PC-9 (cell line): ENCODE data around the gene SGPL1. TPM values are rescaled to one million over a fixed set of nuclear protein-coding genes. Genes with fewer than 3 reads are reported as not detected.

ENCODE experiments used
- BruUV-seq: library from RNA; stranded (reverse); fragments of 400-500 nt; replicated peaks from 2 replicates; lab custom pipeline; 2021; lab: Mats Ljungman, UMichigan
- CTCF ChIA-PET: fragments of 300-600 bp; sonication (Branson Sonifier 250); formaldehyde crosslinking; loops from one replicate; lab custom pipeline; 2022; ENCODE audit warnings: antibody characterized with exemption; lab: Charles Lee
- POLR2A ChIA-PET: fragments of 300-600 bp; sonication (Branson Sonifier 250); formaldehyde crosslinking; loops from one replicate; lab custom pipeline; 2022; ENCODE audit warnings: antibody characterized with exemption; ENCODE audit not compliant: unreplicated experiment; lab: Charles Lee
- DNase-seq, 2 experiments: peaks; one replicate each; pipeline versions ENCODE4 v3.0.0 to v3.0.0-alpha.2; 2015 to 2022; ENCODE audit warnings: mixed read lengths in 1 of 2
- H2AFZ ChIP-seq: fragments of 200-600 bp; sonication (generic); 2 replicates; pipeline ENCODE4 v1.8.1; 2017; ENCODE audit warnings: antibody characterized with exemption
- H3F3A ChIP-seq: fragments of 200-600 bp; sonication (generic); 2 replicates; pipeline ENCODE4 v1.8.1; 2017; ENCODE audit warnings: antibody characterized with exemption, mild to moderate bottlenecking, low read depth; ENCODE audit not compliant: insufficient read depth
- H3K27ac ChIP-seq: fragments of 200-600 bp; sonication (generic); 2 replicates; pipeline ENCODE4 v1.6.1; 2016; ENCODE audit warnings: mixed run types
- H3K27me3 ChIP-seq: fragments of 200-600 bp; sonication (generic); 2 replicates; pipeline ENCODE4 v1.6.1; 2016; ENCODE audit warnings: low read depth, mixed run types; ENCODE audit not compliant: insufficient read depth
- H3K36me3 ChIP-seq: fragments of 200-600 bp; sonication (generic); 2 replicates; pipeline ENCODE4 v1.6.1; 2016; ENCODE audit warnings: low read depth, mixed run types
- H3K4me1 ChIP-seq: fragments of 200-600 bp; sonication (generic); replicated peaks from 2 replicates; pipeline ENCODE4 v1.6.1; 2016; ENCODE audit warnings: mixed run types; ENCODE audit not compliant: insufficient read depth
- H3K4me2 ChIP-seq: fragments of 200-600 bp; sonication (generic); 2 replicates; pipeline ENCODE4 v1.6.1; 2017; ENCODE audit warnings: mixed run types
- H3K4me3 ChIP-seq: fragments of 200-600 bp; sonication (generic); 2 replicates; pipeline ENCODE4 v1.6.1; 2016; ENCODE audit warnings: mixed run types
- H3K79me2 ChIP-seq: fragments of 200-600 bp; sonication (generic); 2 replicates; pipeline ENCODE4 v1.6.1; 2017; ENCODE audit warnings: low read depth, mixed run types
- H3K9me2 ChIP-seq: fragments of 200-600 bp; sonication (generic); 2 replicates; pipeline ENCODE4 v1.8.1; 2017; ENCODE audit warnings: mild to moderate bottlenecking; ENCODE audit not compliant: insufficient read depth
- H3K9me3 ChIP-seq: fragments of 200-600 bp; sonication (generic); 2 replicates; pipeline ENCODE4 v1.8.1; 2016; ENCODE audit warnings: low read depth; ENCODE audit not compliant: insufficient read depth
- H4K20me1 ChIP-seq: fragments of 200-600 bp; sonication (generic); 2 replicates; pipeline ENCODE4 v1.8.1; 2017; ENCODE audit not compliant: insufficient read depth
- EZH2 ChIP-seq: fragments of 200-600 bp; sonication (generic); IDR thresholded peaks from 2 replicates; pipeline ENCODE4 v1.8.0; 2017; ENCODE audit warnings: antibody characterized with exemption, low read depth
- intact Hi-C: fragments of 100-400 bp; cut with micrococcal nuclease; formaldehyde crosslinking; loops from one replicate; pipeline ENCODE4 v1.10.0; 2022; ENCODE audit not compliant: unreplicated experiment
- total RNA-seq: library from RNA; stranded (reverse); gene quantifications from 2 replicates; pipeline ENCODE4 v1.2.3, GENCODE V29; 2021
- TF ChIP-seq, protein P1 (sequence below): fragments of 200-600 bp; sonication (generic); conservative IDR thresholded peaks from 2 replicates; pipeline ENCODE4 v1.6.1; 2017; ENCODE audit warnings: mixed run types, antibody characterized with exemption, mild to moderate bottlenecking, moderate library complexity

Gene SGPL1
- total RNA-seq, 1 experiment from 2014 or later = 96.9 TPM

DNA sequence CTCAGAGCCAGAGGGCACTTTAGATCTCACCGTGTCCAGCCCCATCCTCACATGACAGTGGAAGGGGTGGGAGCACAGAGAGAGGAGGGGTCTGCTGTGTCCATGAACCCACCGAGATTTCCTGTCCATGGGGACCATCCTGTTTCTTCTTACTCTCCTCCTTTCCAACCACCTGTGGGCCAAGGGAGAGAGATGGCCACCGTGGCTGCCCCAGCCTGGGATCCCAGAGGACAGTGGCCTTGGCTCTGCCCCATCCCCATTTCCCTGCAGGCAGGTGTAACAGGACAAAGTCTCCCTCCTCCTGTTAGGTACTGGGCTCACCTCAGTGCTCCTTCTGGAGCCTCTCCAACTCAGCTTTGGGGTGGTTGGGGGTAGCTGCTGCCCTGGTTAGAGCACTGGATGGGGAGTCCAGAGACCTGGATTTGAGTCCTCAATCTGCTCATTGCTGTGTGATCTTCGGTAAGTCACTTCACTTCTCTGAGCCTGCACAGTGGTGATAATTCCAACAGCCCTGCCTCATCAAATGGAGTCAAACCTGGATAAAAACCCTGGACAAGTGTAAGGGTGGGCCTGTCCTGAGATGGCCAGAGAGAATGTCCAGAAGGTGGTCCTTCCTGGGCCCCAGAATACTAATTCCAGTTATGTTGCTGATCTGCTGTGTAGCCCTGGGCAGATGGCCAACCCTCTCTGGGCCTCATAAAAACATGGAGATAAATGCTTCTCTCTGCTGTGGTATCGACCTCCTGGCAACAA, 90.5 kb downstream of the SGPL1 start:
- CTCF ChIA-PET = interaction anchor here (1.5 kb wide), 1 partner anchor 302 kb away, joined by 4 read pairs; no protein-coding TSS in a partner anchor
- BruUV-seq = no TSS peak

DNA sequence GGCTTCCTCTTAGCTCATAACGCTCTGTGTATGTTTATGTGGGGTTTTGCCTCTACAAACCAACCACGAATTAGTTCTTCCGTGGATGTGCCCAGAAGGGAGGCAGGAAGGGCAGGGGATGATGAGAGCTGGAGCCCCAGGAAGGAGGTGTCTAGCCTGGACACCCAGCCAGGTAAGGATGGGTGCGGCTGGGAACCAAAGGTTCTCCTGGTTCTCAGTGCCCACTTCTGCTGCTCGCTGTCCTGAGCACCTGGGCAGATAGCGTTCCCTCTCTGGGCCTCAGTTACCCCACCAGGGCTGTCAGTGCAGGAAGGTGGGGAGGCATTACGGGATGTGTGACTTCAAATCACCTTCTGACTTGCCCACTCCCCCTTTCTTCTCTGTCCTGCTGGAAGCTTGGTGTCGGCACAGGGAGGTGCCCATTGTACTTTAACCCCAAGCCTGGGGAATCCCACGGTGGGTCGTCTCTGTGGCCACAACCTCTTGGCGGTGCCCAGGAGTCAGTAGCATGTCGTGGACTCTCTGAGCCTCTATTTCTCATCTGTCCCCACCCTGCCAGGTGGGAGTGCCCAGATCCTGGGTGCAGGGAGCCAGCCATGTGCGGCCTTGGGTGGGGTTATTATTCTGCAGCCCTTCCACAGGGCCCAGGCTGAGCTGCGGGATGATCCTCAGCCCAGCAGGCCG, 91.3 kb downstream of the SGPL1 start:
- no TSS peak for BruUV-seq
- ChIA-PET POLR2A (no interaction called here), CTCF (no interaction called here)
- Histone ChIP-seq H3K79me2 (no peaks in the 10 kb centered on the region), H3K4me1 (no peaks in the 10 kb centered on the region), H3K4me2 (no peak overlapping the region), H3K27ac (no peak overlapping the region), H3K9me2 (no peaks in the 10 kb centered on the region), H2AFZ (no peak overlapping the region), H4K20me1 (no peaks in the 10 kb centered on the region), H3K4me3 (no peak overlapping the region), H3K9me3 (0 out of 2 replicates have a peak, but pooled peaks cover 3% of the 10 kb centered on the region), H3K36me3 (no peaks in the 10 kb centered on the region), H3F3A (no peaks in the 10 kb centered on the region), H3K27me3 (peaks cover 36% of the 10 kb centered on the region; the same call in 1 of the 2 replicates)
- intact Hi-C loops = no loop called here
- TF ChIP-seq, protein P1, sequence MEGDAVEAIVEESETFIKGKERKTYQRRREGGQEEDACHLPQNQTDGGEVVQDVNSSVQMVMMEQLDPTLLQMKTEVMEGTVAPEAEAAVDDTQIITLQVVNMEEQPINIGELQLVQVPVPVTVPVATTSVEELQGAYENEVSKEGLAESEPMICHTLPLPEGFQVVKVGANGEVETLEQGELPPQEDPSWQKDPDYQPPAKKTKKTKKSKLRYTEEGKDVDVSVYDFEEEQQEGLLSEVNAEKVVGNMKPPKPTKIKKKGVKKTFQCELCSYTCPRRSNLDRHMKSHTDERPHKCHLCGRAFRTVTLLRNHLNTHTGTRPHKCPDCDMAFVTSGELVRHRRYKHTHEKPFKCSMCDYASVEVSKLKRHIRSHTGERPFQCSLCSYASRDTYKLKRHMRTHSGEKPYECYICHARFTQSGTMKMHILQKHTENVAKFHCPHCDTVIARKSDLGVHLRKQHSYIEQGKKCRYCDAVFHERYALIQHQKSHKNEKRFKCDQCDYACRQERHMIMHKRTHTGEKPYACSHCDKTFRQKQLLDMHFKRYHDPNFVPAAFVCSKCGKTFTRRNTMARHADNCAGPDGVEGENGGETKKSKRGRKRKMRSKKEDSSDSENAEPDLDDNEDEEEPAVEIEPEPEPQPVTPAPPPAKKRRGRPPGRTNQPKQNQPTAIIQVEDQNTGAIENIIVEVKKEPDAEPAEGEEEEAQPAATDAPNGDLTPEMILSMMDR = no peak
- TF ChIP-seq EZH2 = no peak
- no peak for DNase-seq

More for the DNA sequence above, 90.5 kb downstream of the SGPL1 start:
- POLR2A ChIA-PET = no interaction called here
- Histone ChIP-seq H3F3A (no peaks in the 10 kb centered on the region), H3K27ac (no peak overlapping the region), H3K9me2 (no peaks in the 10 kb centered on the region), H3K4me1 (no peaks in the 10 kb centered on the region), H3K79me2 (no peaks in the 10 kb centered on the region), H3K4me3 (no peak overlapping the region), H4K20me1 (no peaks in the 10 kb centered on the region), H3K9me3 (no peaks in the 10 kb centered on the region), H3K27me3 (peaks cover 32% of the 10 kb centered on the region; the same call in 1 of the 2 replicates), H3K4me2 (no peak overlapping the region), H2AFZ (no peak overlapping the region), H3K36me3 (no peaks in the 10 kb centered on the region)
- TF ChIP-seq EZH2 = no peak
- TF ChIP-seq, protein P1 = no peak
- intact Hi-C loops = no loop called here
- DNase-seq = no peak

DNA sequence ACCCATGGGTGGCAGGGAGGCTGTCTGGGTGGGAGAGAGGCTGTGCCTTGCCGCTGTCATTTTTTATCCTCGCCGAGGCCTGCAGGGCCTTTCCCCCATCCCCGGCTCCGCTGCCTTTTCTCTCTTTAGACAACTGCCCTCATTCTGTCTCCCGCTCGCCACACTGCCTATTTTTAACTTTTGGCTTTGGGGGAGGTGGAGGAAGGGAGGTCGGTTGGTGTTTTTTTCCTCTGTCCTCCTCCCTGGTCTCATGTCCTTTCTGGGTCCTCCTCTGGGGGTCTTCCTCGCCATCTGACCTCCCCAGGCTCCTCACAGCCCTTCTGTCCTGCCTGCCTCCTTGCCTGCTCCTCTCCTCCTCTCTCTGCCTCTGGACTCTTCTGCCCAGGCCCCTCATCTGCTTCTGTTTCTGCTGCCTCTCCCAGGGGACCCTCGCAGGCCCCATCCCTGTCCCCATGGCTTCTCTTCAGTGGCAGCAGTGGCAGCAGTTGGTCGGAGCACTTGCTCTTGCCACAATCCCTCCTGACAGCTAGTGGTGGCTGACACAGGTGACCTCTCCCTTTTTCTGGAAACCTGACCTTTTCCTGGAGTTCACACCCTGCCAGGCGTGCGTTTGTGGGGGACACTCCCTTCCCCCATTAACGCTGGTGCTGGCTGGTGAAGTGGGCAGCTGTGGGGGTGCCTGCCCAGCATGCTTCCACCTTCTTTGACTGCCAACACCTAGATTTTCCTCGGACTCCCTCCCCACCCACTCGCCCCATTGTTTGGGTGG, 92.1 kb downstream of the SGPL1 start:
- no TSS peak for BruUV-seq

More for the DNA sequence above, 92.1 kb downstream of the SGPL1 start:
- H4K20me1 ChIP-seq = no peaks in the 10 kb centered on the region
- CTCF ChIA-PET = no interaction called here
- POLR2A ChIA-PET = no interaction called here
- DNase-seq = no peak
- H3K79me2 ChIP-seq = no peaks in the 10 kb centered on the region
- H3F3A ChIP-seq = no peaks in the 10 kb centered on the region
- no peak for TF ChIP-seq EZH2
- TF ChIP-seq, protein P1 = no peak
- no peaks in the 10 kb centered on the region for H3K9me2 ChIP-seq
- H3K27ac ChIP-seq = no peak overlapping the region
- no peak overlapping the region for H3K4me3 ChIP-seq
- H3K9me3 ChIP-seq = 0 out of 2 replicates have a peak, but pooled peaks cover 3% of the 10 kb centered on the region
- no peak overlapping the region for H2AFZ ChIP-seq
- H3K4me1 ChIP-seq = no peaks in the 10 kb centered on the region
- no peaks in the 10 kb centered on the region for H3K36me3 ChIP-seq
- H3K4me2 ChIP-seq = no peak overlapping the region
- intact Hi-C loops = no loop called here
- peaks cover 40% of the 10 kb centered on the region for H3K27me3 ChIP-seq
